OCI-M2 (cell line): Measurements from ENCODE around the gene GJA8.
"Not testable (repeated sequence)": the region's sequence is repeated elsewhere in the genome, so short reads cannot be mapped to it uniquely, and the experiment has no call there.

Experiments used
- DNase-seq: peaks from one replicate; lab custom pipeline; 2025; ENCODE audit not compliant: unreplicated experiment; lab: John Stamatoyannopoulos, UW

GJA8 gene

DNA sequence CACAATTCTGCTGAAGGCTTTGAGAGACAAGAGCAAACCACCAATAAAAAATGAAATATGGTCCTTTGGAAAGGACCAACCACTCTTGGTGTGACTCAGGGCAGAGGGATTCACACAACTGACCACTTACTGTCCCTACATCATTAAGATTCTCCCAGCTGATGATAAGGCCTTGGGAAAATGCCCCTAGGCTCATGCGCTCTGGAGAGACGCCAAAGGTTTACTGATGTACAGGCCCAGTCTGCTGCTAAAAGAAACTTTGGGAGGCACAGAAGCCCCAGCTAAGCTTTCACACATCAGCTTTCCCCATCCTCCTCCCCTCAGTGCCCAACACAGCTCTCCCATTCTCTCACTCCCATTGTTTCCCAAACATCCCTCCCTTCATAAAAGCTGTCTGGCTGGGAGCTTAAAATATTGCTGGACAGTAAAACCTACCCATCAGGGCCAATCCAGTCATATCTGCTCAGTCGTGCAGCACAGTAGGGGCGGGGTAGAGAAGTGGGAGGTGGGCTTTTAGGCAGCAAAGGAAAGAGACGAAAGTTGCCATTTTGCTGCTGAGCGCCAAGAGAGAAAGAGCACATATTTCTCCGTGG lies at the start of gene GJA8:
TSS of gene GJA8 (plus strand) at position 543 of the 593 bp plus-strand sequence. CDS start 5,161 bp downstream, outside the sequence.
- no peak for DNase-seq

DNA sequence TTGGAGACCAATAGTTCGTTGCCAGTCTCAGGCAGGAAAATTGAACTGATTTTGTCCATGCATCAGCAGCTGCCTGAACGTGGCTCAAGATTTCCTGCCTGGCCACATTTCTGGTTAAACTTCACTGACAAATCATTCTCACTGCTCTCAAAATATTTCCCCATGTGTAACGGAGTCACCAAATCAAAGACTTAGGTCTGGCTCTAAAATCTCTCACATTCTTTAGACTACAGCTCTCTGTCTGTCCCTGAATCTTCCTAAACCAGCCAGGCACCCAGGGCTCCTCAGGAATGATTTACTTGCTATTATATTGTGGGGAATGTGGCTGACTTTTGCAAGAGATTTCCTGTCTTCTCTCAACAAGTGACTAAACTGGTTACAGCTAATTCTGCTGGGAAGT lies 49.2 kb upstream of the GJA8 start:
- DNase-seq = no peak

DNA sequence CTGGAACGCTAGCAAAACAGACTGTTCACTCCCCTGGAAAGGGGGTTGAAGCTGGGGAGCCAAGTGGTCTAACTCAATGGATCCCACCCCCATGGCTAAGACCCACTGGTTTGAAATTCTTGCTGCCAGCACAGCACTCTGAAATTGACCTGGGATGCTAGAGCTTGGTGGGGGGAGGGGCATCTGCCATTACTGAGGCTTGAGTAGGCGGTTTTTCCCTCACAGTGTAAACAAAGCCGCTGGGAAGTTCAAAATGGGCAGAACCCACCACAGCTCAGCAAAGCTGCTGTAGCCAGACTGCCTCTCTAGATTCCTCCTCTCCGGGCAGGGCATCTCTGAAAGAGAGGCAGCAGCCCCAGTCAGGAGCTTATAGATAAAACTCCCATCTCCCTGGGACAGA lies 47.6 kb upstream of the GJA8 start:
- not testable (repeated sequence) for DNase-seq

DNA sequence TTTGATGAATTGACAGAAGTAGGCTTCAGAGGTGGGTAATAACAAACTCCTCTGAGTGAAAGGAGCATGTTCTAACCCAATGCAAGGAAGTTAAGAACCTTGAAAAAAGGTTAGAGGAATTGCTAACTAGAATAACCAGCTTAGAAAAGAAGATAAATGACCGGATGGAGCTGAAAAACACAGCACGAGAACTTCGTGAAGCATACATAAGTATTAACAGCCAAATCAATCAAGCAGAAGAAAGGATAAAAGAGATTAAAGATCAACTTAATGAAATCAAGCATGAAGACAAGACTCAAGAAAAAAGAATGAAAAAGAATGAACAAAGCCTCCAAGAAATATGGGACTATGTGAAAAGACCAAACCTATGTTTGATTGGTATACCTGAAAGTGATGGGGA lies 46.6 kb upstream of the GJA8 start:
- DNase-seq = not testable (repeated sequence)

DNA sequence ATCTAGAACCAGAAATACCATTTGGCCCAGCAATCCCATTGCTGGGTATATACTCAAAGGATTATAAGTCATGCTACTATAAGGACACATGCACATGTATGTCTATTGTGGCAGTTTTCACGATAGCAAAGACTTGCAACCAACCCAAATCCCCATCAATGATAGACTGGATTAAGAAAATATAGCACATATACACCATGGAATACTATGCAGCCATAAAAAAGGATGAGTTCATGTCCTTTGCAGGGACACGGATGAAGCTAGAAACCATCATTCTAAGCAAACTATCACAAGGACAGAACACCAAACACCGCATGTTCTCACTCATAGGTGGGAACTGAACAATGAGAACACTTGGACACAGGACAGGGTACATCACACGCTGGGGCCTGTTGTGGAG lies 35.4 kb upstream of the GJA8 start:
- not testable (repeated sequence) for DNase-seq

DNA sequence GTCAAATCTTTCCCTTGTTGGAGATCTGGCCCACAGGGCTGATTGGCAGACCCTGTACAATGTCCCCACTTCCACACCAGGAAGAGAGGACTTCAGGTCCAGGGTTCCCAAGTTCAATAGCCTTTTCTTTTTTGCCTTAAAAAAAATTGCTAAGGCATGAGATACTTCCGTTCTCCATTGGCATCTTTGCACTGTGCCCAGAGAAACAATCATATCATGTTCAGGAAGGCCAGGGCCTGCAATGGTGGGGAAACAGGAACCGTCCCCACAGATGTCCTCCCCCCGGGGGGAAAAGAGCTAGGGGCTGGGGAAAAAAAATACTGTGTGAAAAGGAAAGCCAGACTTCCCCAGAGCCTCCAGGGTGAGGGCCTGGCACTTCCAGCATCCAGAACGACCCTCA lies 24.6 kb upstream of the GJA8 start:
- no peak for DNase-seq

DNA sequence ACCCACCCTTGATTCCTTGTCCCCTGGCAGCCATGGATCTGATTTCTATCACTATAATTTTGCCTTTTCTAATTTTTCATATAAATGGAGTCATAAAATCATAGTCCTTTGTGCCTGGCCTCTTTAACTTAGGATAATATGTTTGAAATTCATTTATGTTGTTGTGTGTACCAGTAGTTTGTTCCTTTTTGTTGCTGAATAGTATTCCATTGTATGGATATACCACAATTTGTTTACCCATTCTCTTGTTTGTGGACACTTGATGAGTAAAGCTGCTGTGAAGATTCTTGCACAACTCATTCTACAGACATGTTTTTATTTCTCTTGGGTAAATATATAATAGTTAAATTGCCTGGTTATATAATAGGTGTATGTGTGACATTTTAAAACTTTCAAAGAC lies 22.7 kb upstream of the GJA8 start:
- no peak for DNase-seq

DNA sequence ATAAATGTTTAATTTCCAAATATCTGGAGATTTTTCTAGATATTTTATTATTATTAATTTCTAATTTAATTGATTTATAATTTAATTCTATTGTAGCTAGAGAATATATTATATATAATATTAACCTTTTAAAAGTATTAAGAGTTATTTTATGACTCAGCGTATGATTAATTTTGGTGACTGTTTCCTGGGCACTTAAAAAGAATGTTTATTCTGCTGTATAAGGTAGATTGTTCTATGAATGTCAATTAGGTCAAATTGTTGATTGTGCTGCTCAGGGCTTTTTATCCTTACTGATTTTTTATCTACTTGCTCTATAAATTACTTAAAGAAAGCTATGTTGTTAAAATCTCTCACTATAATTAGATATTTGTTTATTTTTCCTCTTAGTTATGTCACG lies 20.1 kb upstream of the GJA8 start:
- no peak for DNase-seq

DNA sequence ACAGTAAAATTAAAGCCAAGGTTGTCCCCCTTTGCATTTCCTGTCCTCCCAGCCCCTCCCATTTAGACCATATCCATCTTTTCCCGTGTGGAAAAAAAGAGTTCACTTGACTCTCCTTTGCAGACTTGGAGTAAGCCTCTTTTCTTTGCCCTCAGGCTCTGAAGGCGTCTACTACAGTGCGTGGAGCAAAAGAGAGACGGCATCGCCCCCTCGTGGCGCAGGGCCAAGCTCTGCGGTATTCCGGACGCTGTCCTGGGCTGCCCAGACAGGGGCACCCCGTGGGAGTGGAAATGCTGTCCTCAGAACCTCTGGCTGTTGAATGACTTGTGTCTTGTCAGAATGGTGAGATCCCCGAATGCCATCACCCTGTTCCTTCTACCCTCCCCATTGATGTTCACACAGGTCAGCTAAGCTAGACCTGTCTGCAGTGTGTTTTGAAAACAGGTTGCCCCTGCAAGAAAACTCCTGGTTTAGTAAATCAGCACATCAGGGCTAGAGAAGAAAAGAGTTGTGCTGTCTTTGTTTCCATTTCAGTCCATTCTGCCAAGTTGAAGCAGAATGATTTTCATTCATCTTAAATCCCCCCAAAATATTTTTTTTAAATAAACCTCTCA lies 12.3 kb upstream of the GJA8 start:
- DNase-seq = peak; percentile 30

DNA sequence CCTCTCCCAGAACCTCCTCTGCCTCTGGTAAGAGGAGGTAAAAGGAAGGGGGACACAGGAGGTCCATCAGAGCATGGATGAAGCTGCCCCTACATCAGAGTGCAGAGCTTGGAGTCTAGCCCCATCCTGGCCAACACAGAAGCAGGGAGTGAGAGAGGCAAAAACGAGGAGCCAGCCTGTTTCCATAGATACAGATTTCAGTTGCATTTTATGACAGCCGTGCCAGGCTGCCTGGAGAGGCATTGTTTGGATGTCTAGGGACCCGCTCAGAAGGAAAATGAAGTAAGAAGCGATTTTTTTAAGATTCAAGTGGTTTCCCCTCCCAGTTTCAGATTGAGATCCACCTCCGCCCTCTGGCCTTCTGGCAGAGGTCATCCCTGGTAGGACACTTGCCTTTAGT lies 11.5 kb upstream of the GJA8 start:
- no peak for DNase-seq

DNA sequence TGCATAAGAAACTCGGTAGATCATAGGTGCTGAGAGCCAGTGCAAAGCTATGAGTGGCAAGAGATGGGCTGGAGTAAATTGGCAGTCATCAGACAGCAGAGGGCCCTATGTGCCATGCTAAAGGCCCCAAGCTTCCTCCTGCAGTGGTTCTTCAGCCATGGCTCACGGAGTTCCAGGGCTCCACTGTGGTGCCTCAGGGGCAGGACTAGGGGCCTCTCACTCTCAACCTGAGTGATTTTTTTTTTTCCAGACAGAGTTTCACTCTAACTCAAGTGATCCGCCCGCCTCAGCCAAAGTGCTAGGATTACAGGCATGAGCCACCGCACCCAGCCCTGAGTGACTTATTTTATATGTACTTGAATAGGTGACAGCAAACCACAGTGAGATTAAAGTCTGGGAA lies 10.4 kb upstream of the GJA8 start:
- no peak for DNase-seq

DNA sequence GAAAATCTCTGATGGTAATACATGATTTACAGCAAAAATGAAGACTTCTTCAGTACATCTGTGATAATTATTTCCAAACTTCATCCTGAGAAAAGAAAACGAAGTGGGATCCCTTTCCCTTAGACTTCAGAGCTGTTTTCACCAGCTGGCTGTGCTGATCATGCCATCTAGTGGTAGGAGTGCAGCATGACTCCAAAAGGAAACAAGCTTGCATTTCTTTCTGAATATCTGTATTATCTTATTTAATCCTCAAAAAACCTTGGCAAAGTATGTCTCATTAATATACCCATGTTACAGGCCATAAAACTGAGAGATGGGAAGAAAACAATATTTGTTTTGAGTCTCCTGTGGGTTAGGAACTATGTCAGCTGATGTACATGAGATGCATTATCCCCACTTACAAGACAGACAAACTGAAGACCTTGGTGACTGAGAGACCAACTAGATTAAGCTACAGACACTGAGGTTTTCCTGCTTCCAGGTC lies 9.8 kb upstream of the GJA8 start:
- DNase-seq = no peak

DNA sequence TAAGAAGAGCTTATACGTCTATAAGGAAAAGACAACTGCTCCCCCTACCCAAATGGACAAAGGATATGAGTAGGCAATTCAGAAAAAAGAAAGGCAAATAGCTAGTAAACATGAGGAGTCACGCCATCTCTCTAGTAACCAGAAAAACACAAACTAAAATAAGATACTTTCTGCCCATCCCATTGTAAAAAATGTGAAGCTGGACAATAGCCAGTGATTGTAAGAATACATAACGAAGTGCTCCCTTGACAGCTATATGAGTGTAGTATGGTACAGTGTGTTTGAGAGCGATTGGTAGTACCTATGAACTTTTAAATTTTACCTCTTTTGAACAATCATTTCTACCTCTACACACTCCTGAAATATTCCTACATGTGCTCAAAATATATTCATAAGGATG lies 7.5 kb upstream of the GJA8 start:
- DNase-seq = no peak

DNA sequence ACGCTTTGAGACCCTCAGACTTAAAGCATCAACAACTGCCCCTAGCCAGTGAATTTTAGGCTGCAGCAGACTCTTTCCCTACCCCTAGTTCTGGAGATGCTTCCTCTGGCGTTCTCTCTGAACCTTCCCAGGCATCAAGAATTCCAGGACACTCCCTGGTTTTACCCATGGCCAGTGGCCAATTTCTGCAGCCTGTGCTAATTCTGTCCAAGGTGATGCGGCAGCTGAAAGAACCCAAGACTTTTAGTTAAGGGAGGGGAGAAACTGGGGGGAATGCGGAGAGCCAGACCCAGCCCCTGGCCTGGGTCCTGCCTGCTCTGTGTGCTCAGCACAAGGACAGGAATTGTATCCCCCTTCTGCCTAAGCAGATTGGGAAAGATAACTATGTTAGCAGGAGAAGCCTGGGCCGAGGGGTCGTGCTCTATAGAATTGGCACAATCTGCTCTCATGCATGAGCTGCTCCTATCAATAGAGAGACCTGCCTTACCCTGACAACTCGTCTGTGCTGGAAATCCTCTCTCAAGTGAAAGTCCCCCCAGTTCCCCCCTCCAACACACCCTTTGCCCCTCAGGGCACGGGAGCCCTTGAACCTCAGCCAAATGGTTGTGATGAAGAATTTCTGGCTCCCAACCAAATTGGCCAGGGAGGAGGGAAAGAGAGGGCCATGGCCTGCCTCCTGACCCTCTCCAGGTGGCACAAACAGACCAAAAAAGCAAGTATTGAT lies 5.4 kb upstream of the GJA8 start:
- no peak for DNase-seq

DNA sequence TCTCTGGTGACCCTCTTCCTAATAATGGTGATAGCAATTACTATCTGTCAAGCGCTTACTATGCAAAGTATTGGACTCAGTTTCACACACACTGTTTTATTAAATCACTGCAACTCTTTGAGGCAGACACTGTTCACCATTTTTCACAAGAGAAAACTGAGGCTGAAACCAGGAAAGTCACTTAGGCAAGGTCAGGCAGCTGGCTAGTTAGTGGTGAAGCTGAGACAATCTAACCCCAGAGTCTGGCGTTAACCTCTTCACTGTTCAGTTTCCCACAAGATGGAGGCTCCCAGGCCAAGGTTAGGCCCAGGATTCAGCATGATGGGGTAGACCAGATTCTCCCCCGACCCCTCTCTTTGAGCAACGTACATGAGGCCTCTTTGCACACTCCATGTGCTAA lies 4.8 kb upstream of the GJA8 start:
- DNase-seq = no peak

DNA sequence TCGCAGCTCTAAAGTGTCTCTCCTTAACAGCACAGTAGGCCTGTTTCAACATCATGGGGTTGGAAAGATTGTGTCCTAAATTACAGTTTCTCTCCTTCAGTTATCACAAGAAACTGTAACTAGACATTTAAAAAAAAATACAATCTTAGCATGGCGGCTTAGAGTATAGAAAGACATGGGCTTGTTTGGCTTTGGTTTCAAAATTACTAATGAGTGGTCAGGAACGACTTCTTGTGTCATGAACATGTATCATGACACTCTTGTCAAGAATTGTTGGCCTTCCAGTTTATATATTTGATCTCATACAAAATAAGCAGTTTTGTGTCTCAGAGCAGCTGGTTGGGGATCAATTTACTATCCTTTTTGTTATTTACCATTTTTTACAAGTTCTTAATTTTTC lies 2.1 kb downstream of the GJA8 start:
- DNase-seq = no peak

DNA sequence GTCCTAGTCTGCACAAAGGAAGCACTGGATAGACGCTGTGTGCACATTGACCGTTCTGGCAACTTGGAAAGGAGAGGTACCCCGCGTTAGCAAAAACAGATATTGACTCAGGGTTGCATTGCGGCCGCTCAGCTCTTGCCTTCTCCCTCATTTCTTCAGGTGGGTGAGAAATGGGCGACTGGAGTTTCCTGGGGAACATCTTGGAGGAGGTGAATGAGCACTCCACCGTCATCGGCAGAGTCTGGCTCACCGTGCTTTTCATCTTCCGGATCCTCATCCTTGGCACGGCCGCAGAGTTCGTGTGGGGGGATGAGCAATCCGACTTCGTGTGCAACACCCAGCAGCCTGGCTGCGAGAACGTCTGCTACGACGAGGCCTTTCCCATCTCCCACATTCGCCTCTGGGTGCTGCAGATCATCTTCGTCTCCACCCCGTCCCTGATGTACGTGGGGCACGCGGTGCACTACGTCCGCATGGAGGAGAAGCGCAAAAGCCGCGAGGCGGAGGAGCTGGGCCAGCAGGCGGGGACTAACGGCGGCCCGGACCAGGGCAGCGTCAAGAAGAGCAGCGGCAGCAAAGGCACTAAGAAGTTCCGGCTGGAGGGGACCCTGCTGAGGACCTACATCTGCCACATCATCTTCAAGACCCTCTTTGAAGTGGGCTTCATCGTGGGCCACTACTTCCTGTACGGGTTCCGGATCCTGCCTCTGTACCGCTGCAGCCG lies 5.4 kb downstream of the GJA8 start:
- no peak for DNase-seq

DNA sequence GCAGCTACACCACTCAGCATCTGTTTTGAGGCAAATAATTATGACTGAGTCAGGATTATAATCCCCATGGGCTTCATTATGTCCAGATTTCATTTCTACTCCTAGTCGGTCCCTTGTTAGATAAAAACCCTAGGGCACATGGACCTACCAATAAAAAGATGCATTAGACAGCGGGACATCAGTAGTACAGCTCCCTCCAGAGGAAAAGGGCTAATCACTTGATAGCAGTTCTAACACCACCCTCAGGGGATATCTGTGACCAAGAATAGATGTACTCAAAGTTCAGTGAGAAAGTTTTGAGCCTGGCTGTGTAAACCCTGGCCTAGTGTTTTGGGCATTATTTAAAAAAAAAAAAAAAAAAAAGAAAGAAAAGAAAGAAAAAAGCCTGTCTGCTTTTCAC lies 10.0 kb downstream of the GJA8 start:
- no peak for DNase-seq

DNA sequence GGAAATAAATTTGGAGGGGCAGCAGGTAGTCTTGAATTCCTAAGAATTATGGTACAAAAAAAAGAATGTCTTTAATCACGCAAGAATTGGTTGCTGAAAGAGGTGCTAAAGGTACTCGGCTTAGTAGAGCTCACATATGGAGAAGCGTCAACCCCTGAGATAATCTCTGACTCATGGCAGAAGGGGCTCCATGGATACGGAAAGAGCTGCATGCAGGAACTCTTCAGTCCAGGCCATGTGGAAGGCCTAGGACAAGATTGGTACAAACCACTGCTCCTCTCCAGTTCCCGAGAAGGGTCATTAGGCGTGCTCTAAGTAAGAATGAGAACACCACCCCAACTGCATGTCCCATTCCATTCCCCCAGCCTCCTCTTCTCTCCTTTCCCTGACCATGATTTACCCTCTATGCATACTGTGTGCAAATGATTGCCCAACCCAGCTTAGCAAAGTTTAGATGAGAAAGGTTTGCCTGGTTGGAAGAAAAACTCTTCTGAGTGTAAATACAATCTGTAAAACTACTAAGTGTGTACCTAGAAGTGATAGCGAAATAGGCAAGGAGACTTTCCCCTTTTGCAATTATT lies 10.9 kb downstream of the GJA8 start:
- no peak for DNase-seq

DNA sequence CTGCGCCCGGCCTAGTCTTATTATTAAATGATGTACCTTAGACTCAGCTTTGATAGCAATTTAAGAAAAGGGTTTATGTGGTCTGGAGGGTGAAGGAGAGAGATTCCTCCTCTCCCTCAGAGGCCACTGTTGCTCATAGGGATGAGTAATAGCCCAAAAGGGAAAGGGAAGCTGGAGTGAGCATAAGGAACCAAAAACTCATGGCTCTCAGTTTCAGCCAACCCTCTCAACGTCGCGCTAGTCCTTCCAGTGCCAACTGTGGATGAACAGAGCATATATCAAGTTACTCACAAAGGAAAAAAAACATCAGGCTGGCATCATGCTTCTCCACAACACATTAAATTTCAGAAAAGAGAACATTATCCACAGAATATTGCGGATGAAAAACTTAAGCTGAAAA lies 17.3 kb downstream of the GJA8 start:
- DNase-seq = no peak

DNA sequence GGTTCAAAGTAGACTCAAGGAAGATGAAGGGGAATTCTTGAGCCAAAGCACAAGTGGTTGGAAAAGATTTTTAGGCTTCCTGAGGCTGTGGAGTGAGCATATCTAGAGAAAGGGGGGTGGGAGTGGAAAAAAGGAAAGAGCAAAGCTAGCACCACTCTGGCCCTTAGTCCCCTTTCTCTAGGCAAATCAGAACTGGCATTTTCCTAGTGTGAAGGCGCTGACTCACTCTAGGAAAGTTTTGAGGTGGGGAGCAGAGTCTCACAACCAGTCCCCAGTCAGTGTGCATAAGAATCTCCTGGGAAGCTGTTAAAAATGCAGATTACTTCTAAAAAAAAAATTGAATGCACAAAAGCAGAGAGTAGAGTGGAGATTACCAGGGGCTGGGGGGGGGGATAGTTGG lies 22.2 kb downstream of the GJA8 start:
- DNase-seq = no peak
